GM18870 (cell line): ENCODE data around the gene PKP3.
"Not testable (repeated sequence)": the region's sequence is repeated elsewhere in the genome, so short reads cannot be mapped to it uniquely, and the experiment has no call there.

ENCODE experiments used
- ATAC-seq: cut with Tn5 transposase; IDR thresholded peaks from one replicate; pipeline ENCODE4 v1.9.1; 2021; ENCODE audit warnings: moderate library complexity; ENCODE audit not compliant: unreplicated experiment

Gene PKP3

GRCh38 chr11:394034-394857 is at the start of gene PKP3:
Gene PKP3 (plus strand): TSS chr11:394209. CDS start chr11:394293, 84 bp downstream.
- ATAC-seq: no peak

GRCh38 chr11:344836-345578 is 49.0 kb upstream of the PKP3 start:
- no peak for ATAC-seq

GRCh38 chr11:346529-346928 is 47.5 kb upstream of the PKP3 start:
- ATAC-seq: no peak

- not testable (repeated sequence) for ATAC-seq
Observed at GRCh38 chr11:349270-349954, 44.6 kb upstream of the PKP3 start.

GRCh38 chr11:350033-350722 is 43.8 kb upstream of the PKP3 start:
- ATAC-seq: not testable (repeated sequence)

- no peak for ATAC-seq
Observed at GRCh38 chr11:350723-351255, 43.2 kb upstream of the PKP3 start.

GRCh38 chr11:351411-351810 is 42.6 kb upstream of the PKP3 start:
- no peak for ATAC-seq

GRCh38 chr11:352456-353031 is 41.5 kb upstream of the PKP3 start:
- ATAC-seq: no peak

- no peak for ATAC-seq
Observed at GRCh38 chr11:353179-353873, 40.7 kb upstream of the PKP3 start.

- ATAC-seq: no peak
Observed at GRCh38 chr11:355581-356458, 38.2 kb upstream of the PKP3 start.

- ATAC-seq: no peak
Observed at GRCh38 chr11:356610-357009, 37.4 kb upstream of the PKP3 start.

- no peak for ATAC-seq
Observed at GRCh38 chr11:357582-357981, 36.4 kb upstream of the PKP3 start.

- no peak for ATAC-seq
Observed at GRCh38 chr11:358129-358800, 35.7 kb upstream of the PKP3 start.

GRCh38 chr11:359181-359714 is 34.8 kb upstream of the PKP3 start:
- ATAC-seq: no peak

- ATAC-seq: no peak
Observed at GRCh38 chr11:360326-361280, 33.4 kb upstream of the PKP3 start.

- ATAC-seq: no peak
Observed at GRCh38 chr11:362642-363442, 31.2 kb upstream of the PKP3 start.
